Left colon (tissue), 2 donors: Measurements from ENCODE around the gene ADAP1. TPM values are rescaled to one million over a fixed set of nuclear protein-coding genes. Genes with fewer than 3 reads are reported as not detected.
"Not testable (repeated sequence)": the region's sequence is repeated elsewhere in the genome, so short reads cannot be mapped to it uniquely, and the experiment has no call there.

Experiments used
- ATAC-seq: fragments of 200-7000 bp; cut with Tn5 transposase; one replicate; pipeline ENCODE4 v1.9.1; 2020; ENCODE audit warnings: mild to moderate bottlenecking, moderate library complexity
- DNase-seq, 2 donors: peaks; one replicate each; pipeline ENCODE4 v3.0.0-alpha.2; 2020
- intact Hi-C, 2 donors: fragments of 100-400 bp; cut with DNase I in 1 of 2; cut with micrococcal nuclease in 1 of 2; formaldehyde crosslinking; loops; one replicate each; pipeline versions ENCODE4 v1.11.2 to v1.14.0; 2022; cut with DNase I, micrococcal nuclease
- total RNA-seq, 2 donors: library from RNA; stranded (reverse); fragmentation: NEBNext Ultra II Directional; extraction: Animal tissue kit (Norgen Biotek cat#: 25700); gene quantifications; one replicate each; pipeline ENCODE4 v1.2.1, GENCODE V29; 2021
- donor health status: DM: no; HTN: no; CAD: no.
- donor health status: DM: yes; HTN: yes; CAD: no.

ADAP1 gene
- total RNA-seq, 2 donors from 2014 or later, result 147 to 166 TPM

DNA sequence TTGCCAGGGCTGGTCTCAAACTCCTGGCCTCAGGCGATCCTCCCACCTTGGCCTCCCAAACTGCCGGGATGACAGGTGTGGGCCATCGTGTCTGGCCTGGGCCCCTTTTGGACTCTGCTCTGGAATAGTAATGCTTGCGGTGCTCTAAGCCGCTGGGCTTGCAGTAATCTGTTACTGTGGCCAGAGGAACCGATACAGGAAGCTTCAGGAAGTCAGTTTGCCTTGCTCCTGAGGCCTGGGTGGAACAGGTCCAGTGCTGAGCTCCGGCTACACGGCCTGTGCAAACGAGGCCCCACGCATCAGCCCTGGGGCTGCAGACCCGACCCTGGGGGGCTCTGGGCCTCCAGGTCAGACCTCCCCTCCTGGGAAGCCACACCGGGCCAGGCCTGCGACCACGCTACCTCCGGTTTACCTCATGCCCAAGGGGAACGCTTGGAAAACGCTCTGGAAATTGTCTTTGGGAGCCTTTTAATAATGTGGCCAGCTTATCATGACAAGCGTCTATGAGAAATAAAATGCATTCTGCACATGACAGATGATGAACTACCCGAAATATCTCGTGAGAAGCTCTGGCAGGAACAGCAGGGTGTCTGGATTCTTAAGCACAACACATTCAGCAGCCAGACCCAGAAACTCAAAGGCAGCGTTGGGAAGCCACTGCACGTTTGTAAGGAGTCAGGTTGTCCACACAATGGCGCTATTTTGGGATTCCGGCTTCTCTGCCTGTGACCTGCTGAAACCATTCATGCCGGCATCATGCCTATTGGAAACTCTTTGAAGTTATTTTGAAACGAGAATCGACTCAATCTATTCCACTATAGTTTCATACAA, 10.1 kb upstream of the ADAP1 start:
- ATAC-seq, result peak; percentile 48
- peak; percentile 18 to 60 for DNase-seq
- intact Hi-C loops, result no loop called here

DNA sequence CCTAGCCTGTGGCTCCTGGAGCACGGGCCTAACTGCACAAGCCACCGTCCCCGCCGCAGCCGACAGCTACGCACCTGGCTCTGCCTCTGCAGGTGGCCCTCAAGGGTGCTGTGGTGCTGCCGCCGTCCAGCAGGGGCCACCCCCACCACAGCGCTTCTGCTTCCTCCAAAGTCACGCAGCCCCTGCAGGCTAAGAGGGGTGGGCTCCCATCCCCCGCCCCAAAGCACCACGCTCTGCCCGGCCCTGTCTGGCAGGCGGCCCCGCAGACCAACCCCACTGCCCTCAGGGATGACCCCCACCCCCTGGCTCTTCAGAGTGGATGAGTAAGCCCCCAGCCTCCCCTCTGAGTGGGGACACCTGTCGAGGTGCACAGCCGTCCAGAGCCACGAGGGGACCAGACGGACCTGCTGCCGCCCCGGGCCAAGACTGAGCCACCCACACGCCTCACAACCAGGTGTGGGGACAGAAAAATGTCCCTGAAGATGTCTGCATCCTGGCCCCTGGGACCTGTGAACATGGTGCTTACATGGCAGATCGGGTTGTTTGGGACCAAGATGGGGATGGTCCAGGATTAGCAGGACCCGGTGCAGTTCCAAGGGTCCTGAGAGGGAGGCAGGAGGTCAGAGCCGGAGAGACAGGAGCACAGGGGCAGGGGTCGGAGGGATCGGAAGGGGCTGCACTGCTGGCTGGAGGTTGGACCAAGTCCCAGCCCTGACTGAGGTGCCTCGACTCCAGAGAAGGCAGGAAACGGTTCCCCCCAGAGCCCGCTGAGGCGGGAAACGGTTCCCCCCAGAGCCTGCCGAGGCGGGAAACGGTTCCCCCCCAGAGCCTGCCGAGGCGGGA, 9.0 kb upstream of the ADAP1 start:
- intact Hi-C loops, result no loop called here

DNA sequence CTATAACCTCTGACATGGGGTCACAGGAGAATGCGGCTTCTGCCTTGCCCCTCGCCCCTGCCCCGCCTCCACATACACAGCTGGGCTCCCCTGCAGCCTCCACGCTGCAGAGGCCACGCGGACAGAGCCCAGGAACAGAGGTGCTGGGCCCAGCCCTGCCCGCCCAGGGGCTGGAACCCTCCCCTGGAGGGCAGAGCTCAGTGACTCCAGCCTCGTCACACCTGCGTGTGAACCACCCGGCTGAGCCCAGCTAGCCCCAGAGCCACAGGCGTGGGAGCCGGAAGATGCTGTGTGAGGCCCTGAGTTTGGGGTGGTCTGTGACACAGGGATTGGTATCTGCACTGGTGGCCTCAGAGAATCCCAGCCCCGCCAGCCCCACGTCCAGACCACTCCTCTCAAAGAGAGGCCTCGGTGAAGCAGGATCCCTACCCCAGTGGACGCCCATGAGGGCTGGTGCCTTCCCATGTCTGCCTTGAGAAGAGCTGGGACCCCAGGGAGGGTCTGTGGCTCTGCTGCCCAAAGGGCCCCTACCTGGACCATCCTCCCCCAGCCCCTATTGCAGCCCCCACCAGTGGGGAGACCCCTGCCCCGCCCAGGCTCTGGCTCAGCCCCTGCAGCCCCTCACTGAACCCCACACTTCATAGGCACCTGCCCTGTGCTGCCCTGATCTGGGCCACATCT, 8.1 kb upstream of the ADAP1 start:
- intact Hi-C loops, result no loop called here
- no peak for DNase-seq
- ATAC-seq, result no peak

More for the DNA sequence above, 9.0 kb upstream of the ADAP1 start:
- peak in 1 of 2 donors; percentile 26 for DNase-seq
- peak; percentile 67 for ATAC-seq

DNA sequence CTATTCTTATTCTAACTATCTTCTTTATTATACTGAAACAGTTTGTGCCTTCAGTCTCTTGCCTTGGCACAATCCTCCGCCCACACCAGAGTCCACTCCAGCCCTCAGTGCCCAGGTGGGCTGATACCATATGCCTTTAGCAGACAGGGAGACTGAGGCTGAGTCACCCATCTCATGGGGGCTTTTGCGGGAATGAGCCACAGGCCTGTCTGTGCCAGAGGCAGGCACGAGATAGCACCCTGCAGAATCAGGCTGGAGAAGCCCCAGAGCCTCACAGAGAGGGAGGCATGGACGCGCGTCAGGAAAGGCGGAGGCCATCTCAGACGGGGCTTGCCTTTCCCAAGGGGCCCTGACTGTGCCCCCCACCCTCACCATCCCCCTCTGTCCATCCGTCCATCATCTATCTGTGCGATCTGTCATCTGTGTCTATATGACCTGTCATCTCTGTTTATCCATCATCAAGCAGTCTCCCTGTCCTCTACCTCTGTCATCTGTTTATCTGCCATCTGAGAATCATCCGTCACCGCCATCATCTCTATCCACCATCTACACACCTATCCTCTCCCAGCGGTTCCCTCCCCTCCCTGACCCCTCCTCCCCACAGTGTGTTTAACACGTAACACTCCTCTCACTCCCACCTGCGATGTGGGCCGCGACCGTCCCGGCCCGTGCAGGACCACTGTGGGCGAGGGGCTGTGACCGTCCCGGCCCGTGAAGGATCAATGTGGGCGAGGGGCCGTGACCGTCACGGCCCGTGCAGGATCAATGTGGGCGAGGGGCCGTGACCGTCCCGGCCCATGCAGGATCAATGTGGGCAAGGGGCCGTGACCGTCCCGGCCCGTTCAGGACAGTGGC, 7.3 kb upstream of the ADAP1 start:
- ATAC-seq (no peak), DNase-seq (peak; percentile 2 to 19)
- intact Hi-C loops, result no loop called here

DNA sequence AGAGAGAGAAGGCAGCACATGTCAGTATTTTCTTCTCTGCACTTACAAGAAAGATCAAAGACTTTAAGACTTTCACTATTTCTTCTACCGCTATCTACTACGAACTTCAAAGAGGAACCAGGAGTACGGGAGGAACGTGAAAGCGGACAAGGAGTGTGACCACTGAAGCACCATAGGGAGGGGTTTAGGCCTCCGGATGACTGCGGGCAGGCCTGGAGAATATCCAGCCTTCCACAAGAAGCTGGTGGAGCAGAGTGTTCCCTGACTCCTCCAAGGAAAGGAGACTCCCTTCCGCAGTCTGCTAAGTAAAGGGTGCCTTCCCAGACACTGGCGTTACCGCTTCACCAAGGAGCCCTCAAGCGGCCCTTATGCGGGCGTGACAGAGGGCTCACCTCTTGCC, 6.5 kb upstream of the ADAP1 start:
- ATAC-seq, intact Hi-C loops: not testable (repeated sequence)
- DNase-seq, result peak; percentile 8 to 47

DNA sequence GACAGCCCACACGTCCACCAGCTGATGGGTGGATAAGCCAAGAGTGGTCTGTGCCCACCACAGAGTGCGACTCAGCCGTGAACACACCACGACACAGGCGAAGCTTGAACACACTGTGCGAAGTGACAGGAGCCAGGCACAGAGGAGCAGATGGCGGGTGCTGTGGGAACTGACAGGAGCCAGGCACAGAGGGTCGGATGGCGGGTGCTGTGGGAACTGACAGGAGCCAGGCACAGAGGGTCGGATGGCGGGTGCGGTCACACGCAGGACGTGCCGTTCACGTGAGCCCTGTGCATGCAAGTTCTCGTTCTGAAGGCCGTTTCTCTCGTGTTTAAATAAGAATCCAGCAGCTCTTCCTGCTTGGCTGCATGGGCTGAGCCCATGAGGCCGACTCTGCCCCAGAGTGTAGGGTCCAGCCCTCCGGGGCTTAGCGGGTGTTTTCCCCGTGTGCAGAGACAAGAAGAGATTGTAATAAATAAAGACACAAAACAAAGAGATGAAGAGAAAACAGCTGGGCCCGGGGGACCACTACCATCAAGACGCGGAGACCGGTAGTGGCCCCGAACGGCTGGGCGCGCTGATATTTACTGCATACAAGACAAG, 5.9 kb upstream of the ADAP1 start:
- ATAC-seq (no peak), DNase-seq (peak; percentile 11 to 32)
- intact Hi-C loops, result no loop called here

DNA sequence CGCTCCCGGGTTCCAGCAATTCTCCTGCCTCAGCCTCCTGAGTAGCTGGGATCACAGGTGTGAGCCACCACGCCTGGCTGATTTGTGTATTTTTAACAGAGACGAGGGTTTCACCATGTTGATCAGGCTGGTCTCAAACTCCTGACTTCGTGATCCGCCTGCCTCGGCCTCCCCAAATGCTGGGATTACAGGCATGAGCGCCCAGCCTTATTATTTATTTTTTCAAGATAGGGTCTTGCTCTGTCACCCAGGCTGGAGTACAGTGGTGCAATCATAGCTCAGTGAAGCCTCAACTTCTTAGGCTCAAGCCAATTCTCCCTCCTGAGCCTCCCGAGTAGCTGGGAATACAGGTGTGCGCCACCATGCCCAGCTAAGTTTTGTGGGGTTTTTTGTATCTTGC, 5.3 kb upstream of the ADAP1 start:
- intact Hi-C loops, ATAC-seq: not testable (repeated sequence)

DNA sequence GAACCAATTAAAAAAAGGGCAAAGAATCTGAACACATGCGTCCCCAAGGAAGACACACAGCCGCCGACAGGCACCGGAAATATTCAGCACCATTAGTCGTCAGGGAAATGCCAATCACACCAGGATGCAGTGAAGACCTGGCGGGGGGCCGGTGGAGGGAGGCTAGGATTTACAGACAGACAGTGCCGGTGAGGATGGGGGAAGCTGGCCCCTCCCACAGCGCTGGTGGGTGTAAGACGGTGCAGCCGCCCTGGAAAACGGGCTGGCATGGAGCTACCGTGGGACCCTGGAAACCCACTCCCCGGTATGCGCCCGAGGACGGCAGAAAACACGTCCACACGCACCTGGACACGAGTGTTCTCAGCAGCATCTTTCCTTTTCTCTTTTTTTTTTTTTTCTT, 4.8 kb upstream of the ADAP1 start:
- DNase-seq (peak in 1 of 2 donors; percentile 30), ATAC-seq (peak; percentile 9)
- intact Hi-C loops, result no loop called here

More for the DNA sequence above, 5.3 kb upstream of the ADAP1 start:
- DNase-seq, result peak; percentile 0 to 11

DNA sequence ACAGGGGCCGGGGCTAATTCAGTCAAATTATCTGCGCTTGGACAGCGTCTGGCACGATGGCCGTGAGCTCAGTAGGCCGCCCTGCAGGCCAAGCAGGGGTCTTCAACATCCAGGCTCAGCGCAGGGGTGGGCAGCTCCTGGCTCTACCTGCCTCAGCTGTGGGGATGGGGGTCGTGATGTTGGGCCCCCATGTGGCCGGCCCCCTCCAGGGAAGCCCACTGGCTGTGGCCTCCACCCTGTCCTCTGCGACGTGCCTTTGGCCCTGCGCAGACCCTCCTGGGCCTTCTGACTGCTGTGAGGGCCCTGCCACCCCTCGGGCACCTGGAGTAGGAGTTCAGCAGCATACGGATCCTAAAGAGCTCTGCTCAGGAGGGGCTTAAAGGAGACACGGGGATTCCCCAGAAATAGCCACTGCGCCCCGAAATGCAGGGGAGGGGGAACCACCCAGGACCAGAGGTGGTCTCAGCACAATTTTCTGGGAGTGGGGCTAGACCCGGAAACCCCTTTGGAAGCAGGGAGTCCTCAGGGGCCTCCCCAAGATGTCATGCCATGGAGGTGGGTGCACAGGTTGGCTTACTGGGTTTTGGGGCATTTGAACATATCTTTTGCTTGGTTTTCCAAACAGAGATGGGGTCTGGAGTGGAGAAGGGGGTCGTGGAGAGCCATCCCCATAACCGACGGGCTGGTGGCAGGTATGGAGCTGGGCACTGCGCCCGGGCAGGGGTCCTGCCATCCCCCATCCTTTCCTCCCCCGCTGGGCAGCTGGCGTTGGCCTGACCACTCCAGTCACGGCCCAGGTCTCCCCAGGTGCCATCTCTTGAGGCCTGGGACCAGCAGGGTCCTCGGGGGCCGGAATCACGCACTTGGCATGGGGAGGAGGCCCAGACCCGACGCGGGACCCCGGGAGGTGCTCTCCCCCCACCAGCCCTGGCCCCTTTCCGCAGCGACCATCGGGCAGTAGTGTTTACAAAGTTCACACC, 4.0 kb upstream of the ADAP1 start:
- intact Hi-C loops, result no loop called here
- DNase-seq (peak; percentile 6 to 19), ATAC-seq (no peak)

DNA sequence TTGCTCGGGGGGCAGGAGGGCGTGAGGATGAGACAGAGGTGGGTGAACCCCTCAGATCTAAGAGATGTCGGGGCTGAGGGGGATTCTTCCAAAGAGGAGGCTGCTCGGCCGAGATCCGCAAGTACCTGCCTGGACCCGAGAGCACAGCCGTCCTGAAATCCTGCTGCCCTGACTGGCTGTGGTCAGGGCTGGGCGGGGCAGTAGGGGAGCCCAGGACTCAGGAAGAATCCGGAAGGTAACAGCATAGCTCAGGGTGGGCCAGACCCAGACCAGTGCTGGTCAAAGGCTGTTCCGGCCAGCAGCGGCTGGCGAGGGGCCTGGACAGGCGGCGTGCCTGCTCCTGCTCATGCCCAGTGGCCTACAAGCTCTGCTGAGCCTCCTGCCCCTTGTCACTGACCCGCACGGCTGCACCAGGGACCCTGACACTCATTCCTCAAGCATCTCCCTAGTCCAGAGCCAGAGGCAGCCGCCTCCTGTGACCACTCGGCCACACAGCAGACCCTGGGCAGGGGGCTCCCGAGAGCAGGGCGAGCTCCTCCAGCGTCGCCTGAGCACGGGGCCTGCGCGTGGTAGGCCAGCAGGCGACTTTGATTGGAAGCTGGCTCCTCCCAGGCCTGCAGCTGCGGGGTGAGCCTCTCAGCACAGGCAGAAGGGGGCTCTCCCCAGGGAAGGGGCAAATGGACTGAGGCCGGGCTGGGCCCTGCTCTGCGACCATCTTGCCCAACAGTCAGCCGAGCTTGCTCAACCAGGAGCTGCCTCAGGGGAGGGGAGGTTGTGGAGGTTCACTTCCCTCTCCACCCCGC, 3.1 kb upstream of the ADAP1 start:
- DNase-seq, result peak; percentile 23 to 34

DNA sequence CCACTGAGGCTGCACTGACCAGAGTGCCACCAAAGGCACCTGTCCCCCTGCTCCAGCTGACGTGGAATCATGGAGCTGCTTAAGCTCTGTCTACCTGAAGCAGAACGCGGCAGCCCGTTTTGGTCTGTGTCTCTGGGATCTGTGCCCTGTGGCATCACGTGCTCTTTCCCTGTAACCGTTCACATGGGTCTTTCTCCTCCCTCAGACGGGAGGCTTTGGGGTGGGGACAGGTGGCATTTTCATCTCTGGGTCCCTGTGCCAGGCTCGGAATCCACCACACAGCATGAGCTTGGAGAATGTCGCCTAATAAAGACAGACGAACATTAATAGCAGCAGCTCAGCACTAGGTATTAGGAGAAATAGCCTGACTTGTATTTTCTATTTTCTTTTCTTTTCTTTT, 1.6 kb upstream of the ADAP1 start:
- ATAC-seq (no peak), DNase-seq (peak in 1 of 2 donors; percentile 13)
- intact Hi-C loops, result no loop called here

More for the DNA sequence above, 3.1 kb upstream of the ADAP1 start:
- intact Hi-C loops, result no loop called here
- ATAC-seq, result no peak

DNA sequence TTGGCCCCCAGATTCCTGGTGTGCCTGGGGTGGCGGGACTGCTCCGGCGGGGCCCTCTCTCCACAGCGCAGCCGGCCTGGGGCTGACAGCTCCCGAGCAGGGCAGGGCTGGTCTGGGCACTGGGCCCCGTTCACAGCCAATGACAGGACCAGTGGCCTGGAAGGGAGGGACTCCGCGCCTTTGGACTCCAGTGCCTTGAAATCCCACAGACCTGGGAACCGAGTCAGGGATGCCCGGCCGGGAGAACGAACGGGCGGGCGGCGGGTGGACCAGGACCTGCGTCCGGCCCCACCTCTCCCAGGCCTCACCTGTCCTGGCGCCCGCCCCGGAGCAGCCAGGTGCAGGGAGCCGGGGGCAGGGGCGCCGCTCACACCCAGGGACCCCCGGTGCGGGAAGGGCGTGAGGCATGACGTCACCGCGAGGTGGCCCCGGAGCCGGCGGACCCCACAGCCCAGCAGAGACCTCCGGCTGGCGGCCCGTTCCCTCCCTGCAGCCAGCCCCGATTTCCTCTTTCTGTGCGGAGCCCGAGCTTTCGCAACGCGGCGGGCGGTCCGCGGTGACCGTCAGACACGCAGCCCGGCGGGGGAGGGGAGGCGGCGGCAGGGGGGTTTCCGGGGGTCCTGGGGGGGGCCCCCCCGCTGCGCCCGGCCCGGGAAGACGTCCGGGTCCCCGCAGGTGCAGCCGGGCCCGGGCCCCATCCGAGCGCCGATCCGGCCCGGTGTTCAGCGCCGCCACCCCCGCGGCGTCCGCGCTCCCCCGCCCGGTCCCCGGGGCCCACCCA, 743 bp downstream of the ADAP1 start:
- intact Hi-C loops, result no loop called here
- peak; percentile 83 for ATAC-seq

DNA sequence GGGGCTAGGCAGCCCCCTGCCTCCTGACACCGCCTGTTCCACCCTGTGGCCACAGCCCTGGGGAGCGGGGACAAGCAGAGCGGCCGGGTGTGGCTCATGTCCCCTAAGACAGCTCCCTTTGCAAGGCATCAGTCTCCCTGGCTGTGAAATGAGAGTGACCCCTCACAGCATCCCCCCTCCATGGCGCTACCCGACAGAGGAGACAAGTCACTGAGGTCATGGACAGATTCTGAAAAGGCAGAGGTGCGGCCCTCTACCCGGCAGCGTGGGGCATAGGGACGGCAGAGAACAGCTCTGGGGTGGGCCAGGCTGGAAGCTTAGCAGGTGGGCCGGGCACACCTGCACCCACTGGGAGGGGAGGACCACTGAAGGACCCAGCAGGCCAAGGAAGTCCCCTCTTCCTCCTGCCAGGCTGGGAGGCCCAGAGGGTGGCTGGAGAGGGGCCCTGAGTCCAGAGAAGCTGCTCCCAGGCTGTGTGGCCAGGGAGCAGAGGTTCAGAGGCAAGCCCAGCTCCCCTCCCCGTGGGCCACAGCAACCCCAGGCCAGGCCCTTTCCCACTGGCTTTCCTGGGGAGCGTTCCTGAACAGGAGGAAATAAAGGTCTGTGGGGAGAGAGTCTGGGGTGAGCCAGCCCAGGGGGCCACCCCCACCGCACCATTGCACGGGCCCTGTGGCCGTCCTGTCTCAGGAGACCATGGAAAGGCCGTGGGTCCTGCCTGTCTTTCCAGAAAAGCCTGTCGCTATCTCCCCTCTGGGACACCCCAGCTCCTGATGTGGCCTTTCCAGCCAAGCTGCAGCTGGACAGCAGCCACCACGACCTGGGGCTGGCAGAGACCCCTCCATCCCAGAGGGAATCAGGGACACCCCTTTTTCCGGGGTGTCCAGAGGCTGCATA, 1.7 kb downstream of the ADAP1 start:
- DNase-seq, result peak in 1 of 2 donors; percentile 13
- peak; percentile 16 for ATAC-seq
- intact Hi-C loops, result no loop called here

More for the DNA sequence above, 743 bp downstream of the ADAP1 start:
- DNase-seq, result peak; percentile 80 to 87

DNA sequence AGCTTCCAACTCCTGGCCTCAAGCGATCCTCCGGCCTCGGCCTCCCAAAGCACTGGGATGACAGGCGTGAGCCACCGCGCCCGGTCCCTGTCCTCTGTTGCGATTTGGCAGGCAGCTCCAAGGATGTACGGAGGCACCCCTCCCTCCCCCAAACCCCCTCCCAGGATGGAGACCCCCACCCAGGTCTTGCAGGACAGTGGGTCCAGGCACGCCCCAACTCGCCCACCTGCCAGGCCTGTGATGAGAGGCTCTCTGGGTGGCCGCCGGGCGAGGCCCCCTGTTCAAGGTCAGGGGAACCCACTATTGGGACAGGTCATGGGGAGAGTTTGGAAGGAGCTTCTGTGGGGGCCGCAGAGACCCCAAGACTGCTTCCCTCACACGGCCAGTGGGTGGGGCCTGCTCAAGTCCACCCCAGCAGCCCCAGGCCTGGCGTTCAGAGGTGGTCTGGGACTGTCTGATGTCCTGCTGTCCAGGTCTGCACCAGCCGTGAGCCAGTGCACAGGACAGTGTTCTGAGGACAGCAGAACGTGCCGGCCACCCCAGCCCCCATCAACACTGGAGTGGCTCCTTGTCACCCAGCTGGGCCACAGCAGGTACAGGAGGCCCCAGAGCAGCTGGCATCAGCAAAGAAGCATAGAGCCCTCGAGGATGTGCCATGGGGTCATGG, 2.5 kb downstream of the ADAP1 start:
- ATAC-seq (no peak), DNase-seq (peak in 1 of 2 donors; percentile 12)
- intact Hi-C loops, result no loop called here
